Mucosa of rectum (tissue), 2 donors: Measurements from ENCODE around the gene RNF157.
"Not testable (repeated sequence)": the region's sequence is repeated elsewhere in the genome, so short reads cannot be mapped to it uniquely, and the experiment has no call there.

Source experiments
- H3K27ac ChIP-seq, 2 donors: one replicate each; pipeline ENCODE4 v1.7.0; 2013; ENCODE audit warnings: inconsistent platforms in 2 of 2, low read depth in 2 of 2, low read length in 2 of 2
- H3K27me3 ChIP-seq, 2 donors: one replicate each; pipeline ENCODE4 v1.7.0; 2013; ENCODE audit warnings: low read length in 2 of 2; ENCODE audit not compliant: control insufficient read depth in 2 of 2, insufficient read depth in 2 of 2
- H3K36me3 ChIP-seq, 2 donors: one replicate each; pipeline ENCODE4 v1.7.0; 2013; ENCODE audit warnings: low read length in 2 of 2; ENCODE audit not compliant: control insufficient read depth in 2 of 2, insufficient read depth in 2 of 2
- H3K4me1 ChIP-seq, 2 donors: one replicate each; pipeline ENCODE4 v1.7.0; 2013; ENCODE audit warnings: low read length in 2 of 2, mild to moderate bottlenecking in 1 of 2; ENCODE audit not compliant: control insufficient read depth in 2 of 2, insufficient read depth in 2 of 2
- H3K4me3 ChIP-seq, 2 donors: one replicate each; pipeline ENCODE4 v1.7.0; 2013; ENCODE audit warnings: low read length in 2 of 2
- H3K9ac ChIP-seq, 2 donors: one replicate each; pipeline ENCODE4 v1.7.0; 2013; ENCODE audit warnings: low read length in 2 of 2, low read depth in 1 of 2, mild to moderate bottlenecking in 1 of 2
- H3K9me3 ChIP-seq, 2 donors: one replicate each; pipeline ENCODE4 v1.7.0; 2013; ENCODE audit warnings: low read length in 2 of 2; ENCODE audit not compliant: control insufficient read depth in 2 of 2
- donor health status: healthy.
- donor health status: Normal muscosa, but diverticular disease.

The RNF157 gene

DNA sequence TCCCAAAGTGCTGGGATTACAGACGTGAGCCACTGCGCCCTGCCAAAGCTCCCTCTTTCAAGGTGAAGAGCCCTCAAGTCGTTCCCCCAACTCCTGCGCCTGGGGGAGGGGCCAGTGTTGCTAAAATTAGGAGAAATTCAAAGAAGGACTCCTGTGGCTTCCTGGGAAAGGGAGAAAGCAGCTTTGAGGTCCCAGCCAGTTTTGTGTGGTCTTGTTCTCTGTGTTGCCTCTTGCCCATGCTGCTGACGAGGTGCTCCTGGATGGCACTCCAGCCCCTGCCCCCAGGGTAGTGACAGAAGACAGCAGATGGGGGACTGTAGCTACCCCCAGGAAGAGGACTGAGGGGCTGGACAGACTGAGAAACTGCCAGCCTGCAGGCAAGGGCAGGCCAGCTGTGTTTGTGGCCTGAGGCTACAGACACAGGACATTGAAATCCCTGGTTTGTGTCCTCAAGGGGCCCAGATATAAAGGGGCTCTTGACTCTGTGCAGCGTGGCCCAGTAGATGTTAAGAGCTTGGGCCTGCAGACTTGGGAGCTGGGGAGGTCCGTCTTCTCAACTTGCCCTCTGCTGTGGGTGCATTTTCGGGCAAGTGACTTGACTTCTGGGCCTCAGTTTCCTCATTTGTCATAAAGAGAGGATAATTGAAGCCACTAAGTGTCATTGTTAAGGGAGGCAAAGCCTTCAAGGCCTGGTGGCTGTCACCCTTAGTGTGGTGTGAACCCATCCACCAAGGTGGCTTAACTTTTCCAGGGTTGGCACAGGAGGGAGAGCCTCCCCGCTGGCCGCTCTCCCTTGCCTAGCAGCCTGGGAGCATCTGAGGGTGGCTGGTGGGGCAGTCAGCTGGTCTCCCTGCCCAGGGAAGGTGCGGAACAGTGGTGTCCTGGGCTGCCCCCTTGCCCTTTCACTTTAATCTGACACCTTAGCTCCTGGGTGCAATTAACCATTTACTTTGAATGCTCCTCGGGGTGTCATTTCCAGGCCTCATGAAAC is 29.0 kb upstream of the RNF157 start:
- no peaks in the 10 kb centered on the region for H3K9me3 ChIP-seq
- H3K27ac ChIP-seq: peak overlapping the region in 1 of 2 donors; percentile 85
- H3K9ac ChIP-seq: peak overlapping the region in 1 of 2 donors; percentile 23
- H3K36me3 ChIP-seq: peaks cover 16 to 18% of the 10 kb centered on the region in 2 donors
- peak overlapping the region in 1 of 2 donors; percentile 37 for H3K4me3 ChIP-seq
- H3K4me1 ChIP-seq: peaks cover 58 to 63% of the 10 kb centered on the region in 2 donors
- no peaks in the 10 kb centered on the region for H3K27me3 ChIP-seq

DNA sequence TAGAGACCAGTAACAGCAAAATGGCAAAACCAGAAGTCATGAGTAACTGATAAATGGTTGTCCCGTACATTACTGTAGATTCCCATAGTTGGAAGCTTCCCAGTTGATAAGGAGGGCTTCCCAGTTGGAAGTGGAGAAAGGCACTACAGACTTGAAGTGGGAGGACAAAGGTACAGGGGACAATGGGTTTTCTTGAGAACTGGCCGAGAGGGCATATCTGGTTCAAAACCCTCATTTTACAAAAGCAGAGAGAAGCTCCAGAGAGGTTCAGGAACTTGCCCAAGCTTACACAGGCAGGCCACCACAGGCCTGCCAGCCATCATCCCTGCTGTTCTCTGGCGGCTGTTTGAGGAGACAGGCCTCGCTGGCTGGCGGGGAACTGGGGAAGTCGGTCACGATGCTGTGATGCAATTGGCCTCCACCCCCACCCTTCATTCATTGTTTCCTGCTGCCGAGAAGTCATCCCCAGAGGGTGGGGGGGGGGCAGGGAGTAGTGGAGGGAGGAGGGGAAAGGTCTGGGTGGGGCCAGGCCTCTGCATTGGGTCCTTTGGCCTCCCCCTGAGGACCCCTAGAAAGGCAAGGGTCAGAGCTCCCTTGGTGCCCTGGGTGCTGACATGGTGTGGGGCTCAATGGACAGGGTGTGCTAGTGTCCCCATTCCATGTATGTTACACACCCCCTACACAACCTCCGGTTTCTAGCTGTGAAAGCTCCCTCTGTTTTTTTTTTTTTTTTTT is 27.9 kb upstream of the RNF157 start:
- Histone ChIP-seq H3K27me3 (no peaks in the 10 kb centered on the region), H3K36me3 (peaks cover 16 to 18% of the 10 kb centered on the region in 2 donors), H3K9ac (peak overlapping the region; percentile 38 to 43), H3K4me3 (peak overlapping the region; percentile 36 to 50), H3K4me1 (peaks cover 69 to 72% of the 10 kb centered on the region in 2 donors), H3K9me3 (no peaks in the 10 kb centered on the region), H3K27ac (peak overlapping the region; percentile 57 to 85)

DNA sequence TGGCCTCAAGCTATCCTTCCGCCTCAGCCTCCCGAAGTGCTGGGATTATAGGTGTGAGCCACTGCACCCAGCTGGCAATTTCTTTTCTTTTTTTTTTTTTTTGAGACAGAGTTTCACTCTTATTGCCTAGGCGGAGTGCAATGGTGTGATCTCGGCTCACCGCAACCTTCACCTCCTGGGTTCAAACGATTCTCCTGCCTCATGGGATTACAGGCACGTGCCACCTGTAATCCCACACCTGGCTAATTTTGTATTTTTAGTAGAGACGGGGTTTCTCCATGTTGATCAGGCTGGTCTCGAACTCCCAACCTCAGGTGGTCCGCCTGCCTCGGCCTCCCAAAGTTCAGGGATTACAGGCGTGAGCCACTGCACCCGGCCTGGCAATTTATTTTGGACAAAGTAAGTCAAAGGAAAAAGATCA is 27.3 kb upstream of the RNF157 start:
- Histone ChIP-seq H3K4me3 (peak overlapping the region in 1 of 2 donors; percentile 50), H3K9ac (peak overlapping the region; percentile 43 to 85), H3K36me3 (peaks cover 16 to 18% of the 10 kb centered on the region in 2 donors), H3K27ac (peak overlapping the region; percentile 57 to 85), H3K4me1 (peaks cover 72% of the 10 kb centered on the region in 2 donors)
- not testable (repeated sequence) for H3K9me3 ChIP-seq, H3K27me3 ChIP-seq

DNA sequence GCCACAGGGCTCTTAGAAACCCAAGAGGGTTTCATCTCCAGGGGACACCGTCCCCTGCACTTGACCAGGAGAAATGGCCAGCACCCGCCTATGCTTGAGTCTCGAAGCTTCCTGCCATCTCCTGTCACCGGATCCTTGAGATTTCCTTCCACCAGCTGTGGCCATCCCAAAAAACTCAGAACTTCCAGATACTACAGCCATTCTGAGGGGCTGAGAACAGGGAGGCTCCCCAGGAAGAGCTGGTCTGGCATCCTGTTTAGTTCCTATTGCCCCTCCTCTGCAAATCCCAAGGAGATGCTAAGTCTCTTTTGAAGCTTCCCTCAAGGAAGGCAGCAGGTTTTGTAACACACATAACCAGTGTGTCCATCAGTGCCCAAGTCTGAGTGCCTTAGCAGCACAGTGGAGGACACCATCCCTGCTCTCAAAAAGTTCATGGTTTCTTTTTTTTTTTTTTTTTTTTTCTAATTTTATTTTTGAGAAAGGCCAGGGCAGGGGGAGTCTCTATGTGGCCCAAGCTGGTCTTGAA is 26.8 kb upstream of the RNF157 start:
- peaks cover 72% of the 10 kb centered on the region in 2 donors for H3K4me1 ChIP-seq
- peak overlapping the region; percentile 89 to 93 for H3K27ac ChIP-seq
- H3K36me3 ChIP-seq: peaks cover 16 to 18% of the 10 kb centered on the region in 2 donors
- peak overlapping the region; percentile 85 to 86 for H3K9ac ChIP-seq
- H3K9me3 ChIP-seq: no peaks in the 10 kb centered on the region
- no peaks in the 10 kb centered on the region for H3K27me3 ChIP-seq
- peak overlapping the region; percentile 60 to 89 for H3K4me3 ChIP-seq

DNA sequence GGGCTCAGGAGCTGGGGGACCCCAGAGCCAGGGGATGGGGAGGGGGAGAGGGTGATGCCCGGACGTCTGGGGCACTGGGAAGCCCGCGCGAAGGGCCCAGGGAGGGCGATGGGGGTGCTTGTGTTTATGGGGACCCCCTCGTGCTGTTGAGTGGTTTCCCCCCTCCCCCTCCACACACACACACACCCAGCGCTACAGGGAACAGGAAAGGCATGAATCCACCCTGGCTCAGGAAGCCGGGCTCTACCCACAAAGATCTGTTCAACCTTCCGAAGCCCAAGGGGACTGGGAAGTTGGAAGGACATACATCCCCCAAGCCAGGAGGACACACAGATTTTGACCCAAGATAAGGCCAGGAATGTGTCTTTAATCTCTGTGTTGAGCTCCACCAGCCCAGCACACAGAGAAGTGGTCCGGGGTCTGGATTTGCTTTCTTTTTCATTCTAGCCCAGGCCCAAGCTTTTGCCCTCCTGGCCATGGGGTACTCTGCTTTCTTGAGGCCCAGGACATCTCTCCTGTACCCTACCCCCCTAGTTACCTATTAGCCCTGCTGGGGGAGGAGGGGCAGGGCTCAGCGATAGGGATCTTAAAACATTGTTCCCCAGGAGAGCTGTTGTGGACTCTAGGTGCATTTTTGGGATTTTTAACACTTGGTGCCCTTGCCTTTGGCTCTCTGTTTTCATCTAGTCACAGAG is 26.1 kb upstream of the RNF157 start:
- Histone ChIP-seq H3K36me3 (peaks cover 16 to 18% of the 10 kb centered on the region in 2 donors), H3K27ac (peak overlapping the region; percentile 89 to 93), H3K4me3 (peak overlapping the region; percentile 60 to 89), H3K9ac (peak overlapping the region; percentile 85 to 86), H3K9me3 (no peaks in the 10 kb centered on the region), H3K4me1 (peaks cover 72 to 74% of the 10 kb centered on the region in 2 donors), H3K27me3 (no peaks in the 10 kb centered on the region)

DNA sequence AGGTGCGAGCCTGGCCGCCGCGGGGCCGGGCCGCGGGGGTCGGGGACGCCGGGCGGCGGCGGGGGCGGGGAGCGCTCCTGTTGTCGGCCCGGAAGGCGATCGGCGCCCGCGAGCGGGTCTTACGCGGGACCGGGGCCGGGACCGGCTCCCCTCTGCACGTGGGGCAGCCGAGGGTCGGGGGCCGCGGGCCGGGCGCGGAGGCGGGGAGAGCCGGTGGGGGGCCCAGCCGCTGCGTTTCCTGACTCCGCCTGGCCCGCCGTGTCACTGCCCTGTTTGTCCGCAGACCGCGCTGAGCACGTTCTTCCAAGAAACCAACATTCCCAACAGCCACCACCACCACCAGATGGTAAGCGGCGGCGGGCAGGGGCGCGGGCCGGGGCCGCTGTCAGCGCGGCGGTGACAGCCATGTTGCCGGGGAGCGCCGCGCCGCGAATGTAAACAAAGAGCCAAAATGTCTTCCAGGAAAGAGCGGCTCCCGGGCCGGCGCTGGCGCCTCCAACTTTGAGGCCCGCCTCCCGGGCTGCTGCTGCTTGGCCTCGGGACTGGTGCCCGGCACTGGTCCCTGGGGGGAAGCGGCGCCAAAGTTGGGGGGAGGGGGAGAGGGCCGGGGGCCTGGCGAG is 25.4 kb upstream of the RNF157 start:
- Histone ChIP-seq H3K36me3 (peaks cover 14 to 16% of the 10 kb centered on the region in 2 donors), H3K4me1 (peaks cover 69 to 70% of the 10 kb centered on the region in 2 donors), H3K9me3 (no peaks in the 10 kb centered on the region), H3K27me3 (no peaks in the 10 kb centered on the region), H3K27ac (peak overlapping the region; percentile 89 to 93), H3K4me3 (peak overlapping the region; percentile 60 to 89), H3K9ac (peak overlapping the region; percentile 75 to 85)

DNA sequence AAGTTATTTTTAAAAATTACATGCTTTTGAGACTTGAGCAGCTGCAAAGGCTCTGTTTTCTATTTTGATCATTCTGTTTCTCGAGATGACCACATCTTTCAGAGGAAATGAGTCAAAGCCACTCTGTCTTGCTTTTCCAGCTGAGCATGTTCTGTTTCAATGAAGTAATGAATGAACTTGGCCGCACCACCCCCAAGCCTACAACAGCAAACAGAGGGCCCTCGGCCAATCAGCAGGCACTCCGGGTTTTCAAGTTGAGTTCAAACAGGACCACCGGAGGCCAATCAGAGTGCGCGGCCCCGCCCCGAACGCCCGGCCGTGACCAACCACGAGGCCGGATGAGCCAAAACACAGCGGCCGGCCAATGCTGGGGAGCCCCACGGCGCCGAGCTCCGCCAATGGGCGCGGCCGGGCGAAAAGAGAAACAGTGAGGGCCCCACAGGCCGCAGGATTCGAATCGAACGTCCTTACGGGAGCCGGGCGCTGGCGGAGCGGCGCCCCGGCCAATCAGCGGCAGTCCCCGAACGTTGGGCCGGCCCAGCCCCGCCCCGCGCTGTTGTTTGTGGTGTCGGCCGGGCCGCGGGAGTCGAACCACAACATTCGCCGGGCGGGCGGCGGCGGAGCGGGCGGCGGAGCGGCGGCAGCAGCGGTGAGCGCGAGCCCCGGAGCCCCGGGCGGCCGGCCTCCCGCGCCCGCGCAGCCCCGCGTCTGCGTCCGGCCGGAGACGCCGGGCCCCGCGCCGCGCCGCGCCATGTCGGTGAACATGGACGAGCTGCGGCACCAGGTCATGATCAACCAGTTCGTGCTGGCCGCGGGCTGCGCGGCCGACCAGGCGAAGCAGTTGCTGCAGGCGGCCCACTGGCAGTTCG is 24.7 kb upstream of the RNF157 start, which contains the start of gene UBALD2:
Gene UBALD2, plus strand, starts transcription at position 594 of the 869 bp plus-strand sequence. Its CDS starts 158 bp downstream, at position 752.
- H3K4me3 ChIP-seq: peak within 1 kb of the TSS; percentile 60 to 89
- peaks cover 12 to 13% of the 10 kb centered on the region in 2 donors for H3K36me3 ChIP-seq
- peak within 1 kb of the TSS; percentile 93 to 95 for H3K27ac ChIP-seq
- H3K9me3 ChIP-seq: no peaks in the 10 kb centered on the region
- H3K9ac ChIP-seq: peak within 1 kb of the TSS; percentile 85 to 86
- peaks cover 75% of the 10 kb centered on the region in 2 donors for H3K4me1 ChIP-seq
- H3K27me3 ChIP-seq: no peaks in the 10 kb centered on the region

DNA sequence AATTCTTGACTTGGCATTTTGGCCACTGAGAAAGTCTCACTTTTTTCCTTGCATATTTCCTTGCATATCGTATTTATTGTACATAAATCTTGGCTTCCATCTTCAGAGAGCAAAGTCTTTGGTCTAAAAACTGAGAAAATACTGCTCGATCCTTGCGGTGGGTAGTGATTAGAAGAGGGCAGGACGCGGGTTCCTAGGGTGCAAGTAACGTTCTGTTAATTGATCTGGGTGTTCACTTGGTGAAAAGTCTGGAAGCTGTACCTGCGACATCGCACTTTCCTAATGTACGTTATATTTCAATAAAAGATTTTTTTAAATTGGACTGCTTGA is 24.1 kb upstream of the RNF157 start:
- Histone ChIP-seq H3K36me3 (peaks cover 7 to 9% of the 10 kb centered on the region in 2 donors), H3K9ac (peak overlapping the region; percentile 47 to 63), H3K27me3 (no peaks in the 10 kb centered on the region), H3K9me3 (no peaks in the 10 kb centered on the region), H3K4me3 (peak overlapping the region; percentile 37 to 53), H3K27ac (peak overlapping the region; percentile 93 to 95), H3K4me1 (peaks cover 75 to 77% of the 10 kb centered on the region in 2 donors)
